NT2/D1 (cell line): Measurements from ENCODE around the gene PFN3.
"Not testable (repeated sequence)": the region's sequence is repeated elsewhere in the genome, so short reads cannot be mapped to it uniquely, and the experiment has no call there.

ENCODE experiments used
- DNase-seq: peaks from one replicate; pipeline ENCODE4 v3.0.0-alpha.2; 2011; ENCODE audit warnings: low read depth, low spot score
- H3K27me3 ChIP-seq: 2 replicates; pipeline ENCODE4 v1.6.0; 2011; ENCODE audit warnings: mild to moderate bottlenecking; ENCODE audit not compliant: insufficient read length, insufficient read depth
- H3K36me3 ChIP-seq: 2 replicates; pipeline ENCODE4 v1.6.1; 2011; ENCODE audit warnings: mild to moderate bottlenecking, low read length, mixed read lengths; ENCODE audit not compliant: insufficient read depth, insufficient read length
- H3K4me1 ChIP-seq: 2 replicates; pipeline ENCODE4 v1.5.1; 2011; ENCODE audit not compliant: insufficient read depth, insufficient read length
- H3K4me3 ChIP-seq: 2 replicates; pipeline ENCODE4 v1.5.1; 2011; ENCODE audit warnings: low read depth; ENCODE audit not compliant: insufficient read length
- H3K9ac ChIP-seq: 2 replicates; pipeline ENCODE4 v1.6.0; 2011; ENCODE audit warnings: low read depth; ENCODE audit not compliant: insufficient read length
- H3K9me3 ChIP-seq: 2 replicates; pipeline ENCODE4 v1.5.1; 2011; ENCODE audit warnings: mild to moderate bottlenecking, low read length; ENCODE audit not compliant: insufficient read depth
- SUZ12 ChIP-seq: IDR thresholded peaks from 2 replicates; pipeline ENCODE4 v1.6.1; 2011; ENCODE audit not compliant: insufficient read length, insufficient read depth; ENCODE audit errors: extremely low read depth
- YY1 ChIP-seq: IDR thresholded peaks from 2 replicates; pipeline ENCODE4 v1.6.1; 2011; ENCODE audit not compliant: insufficient read length, insufficient read depth
- ZNF274 ChIP-seq: IDR thresholded peaks from 2 replicates; pipeline ENCODE4 v1.6.1; 2011; ENCODE audit warnings: mild to moderate bottlenecking, low read depth, low read length

PFN3 gene

GRCh38 chr5:177376107-177376506 lies 24.4 kb downstream of the PFN3 start:
- H3K9me3 ChIP-seq, result no peaks in the 10 kb centered on the region
- peaks cover 5% of the 10 kb centered on the region for H3K4me1 ChIP-seq
- H3K4me3 ChIP-seq, result no peak overlapping the region
- TF ChIP-seq SUZ12 (no peak), YY1 (no peak), ZNF274 (no peak)
- no peak overlapping the region for H3K9ac ChIP-seq
- H3K36me3 ChIP-seq, result no peaks in the 10 kb centered on the region
- peaks cover 3% of the 10 kb centered on the region for H3K27me3 ChIP-seq
- DNase-seq, result no peak

GRCh38 chr5:177375516-177375915 lies 24.9 kb downstream of the PFN3 start:
- H3K9me3 ChIP-seq, DNase-seq, H3K36me3 ChIP-seq: not testable (repeated sequence)

GRCh38 chr5:177374211-177374610 lies 26.2 kb downstream of the PFN3 start:
- H3K36me3 ChIP-seq, result no peaks in the 10 kb centered on the region
- H3K9ac ChIP-seq, result no peak overlapping the region
- H3K4me1 ChIP-seq, result peaks cover 7% of the 10 kb centered on the region
- no peak for DNase-seq
- H3K4me3 ChIP-seq, result no peak overlapping the region
- peaks cover under 1% of the 10 kb centered on the region for H3K27me3 ChIP-seq
- TF ChIP-seq SUZ12 (no peak), ZNF274 (no peak), YY1 (no peak)
- H3K9me3 ChIP-seq, result no peaks in the 10 kb centered on the region

More at GRCh38 chr5:177375516-177375915, 24.9 kb downstream of the PFN3 start:
- not testable (repeated sequence) for H3K9ac ChIP-seq, H3K4me3 ChIP-seq, H3K4me1 ChIP-seq, H3K27me3 ChIP-seq

- TF ChIP-seq ZNF274 (no peak), SUZ12 (no peak), YY1 (no peak)
- Histone ChIP-seq H3K4me1 (peaks cover 6% of the 10 kb centered on the region), H3K9me3 (no peaks in the 10 kb centered on the region), H3K27me3 (no peaks in the 10 kb centered on the region), H3K9ac (no peak overlapping the region), H3K36me3 (no peaks in the 10 kb centered on the region), H3K4me3 (no peak overlapping the region)
- no peak for DNase-seq
Observed at GRCh38 chr5:177373806-177374205, 26.7 kb downstream of the PFN3 start.

GRCh38 chr5:177372910-177373309 lies 27.6 kb downstream of the PFN3 start:
- Histone ChIP-seq H3K27me3 (peaks cover 9% of the 10 kb centered on the region), H3K36me3 (no peaks in the 10 kb centered on the region), H3K4me1 (peaks cover 6% of the 10 kb centered on the region), H3K4me3 (no peak overlapping the region), H3K9ac (no peak overlapping the region), H3K9me3 (no peaks in the 10 kb centered on the region)
- TF ChIP-seq ZNF274 (no peak), SUZ12 (no peak), YY1 (no peak)
- DNase-seq, result no peak

- no peak for TF ChIP-seq ZNF274
- no peak for TF ChIP-seq YY1
- TF ChIP-seq SUZ12, result no peak
- Histone ChIP-seq H3K9ac (no peak overlapping the region), H3K4me1 (peaks cover 8% of the 10 kb centered on the region), H3K4me3 (no peak overlapping the region), H3K9me3 (no peaks in the 10 kb centered on the region), H3K36me3 (no peaks in the 10 kb centered on the region), H3K27me3 (peaks cover 14% of the 10 kb centered on the region)
- no peak for DNase-seq
Observed at GRCh38 chr5:177372034-177372896, 28.2 kb downstream of the PFN3 start.

GRCh38 chr5:177371120-177372033 lies 29.1 kb downstream of the PFN3 start:
- peaks cover 9% of the 10 kb centered on the region for H3K4me1 ChIP-seq
- H3K4me3 ChIP-seq, result peak overlapping the region; percentile 39
- H3K27me3 ChIP-seq, result peaks cover 14% of the 10 kb centered on the region
- no peaks in the 10 kb centered on the region for H3K9me3 ChIP-seq
- TF ChIP-seq YY1, result no peak
- TF ChIP-seq ZNF274, result no peak
- TF ChIP-seq SUZ12, result no peak
- DNase-seq, result no peak
- H3K9ac ChIP-seq, result peak overlapping the region; percentile 80
- H3K36me3 ChIP-seq, result no peaks in the 10 kb centered on the region
